ENCODE data around the gene C19orf73. TPM values are rescaled to one million over a fixed set of nuclear protein-coding genes. Genes with fewer than 3 reads are reported as not detected.

Gene C19orf73
- total and polyA plus RNA-seq, 4 donors: 1.9 to 4.3 (median 3.1) TPM; not detected in 1

DNA sequence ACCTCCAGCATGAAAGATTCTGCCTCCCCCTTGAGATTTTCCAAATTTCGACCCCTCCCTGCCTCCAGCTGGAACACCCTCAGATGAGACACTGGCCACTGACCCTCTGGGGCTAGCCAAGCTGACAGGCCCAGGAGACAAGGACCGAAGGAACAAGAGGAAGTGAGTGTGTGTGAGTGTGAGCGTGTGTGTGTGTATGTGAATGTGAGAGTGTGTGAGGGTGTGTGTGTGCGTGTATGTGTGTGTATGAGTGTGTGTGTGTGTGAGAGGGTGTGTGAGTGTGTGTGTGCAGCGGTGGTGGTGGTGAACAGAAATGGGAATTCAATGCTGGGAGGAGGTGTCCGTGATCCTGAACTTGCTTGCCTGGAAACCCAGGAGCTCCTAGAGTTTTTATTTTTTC, 22.4 kb upstream of the C19orf73 start:
- no peak overlapping the region for H3K9ac ChIP-seq (ENCODE audit: insufficient read depth in 1 of 2, low read length in 2 of 2)
- TF ChIP-seq, protein P1, sequence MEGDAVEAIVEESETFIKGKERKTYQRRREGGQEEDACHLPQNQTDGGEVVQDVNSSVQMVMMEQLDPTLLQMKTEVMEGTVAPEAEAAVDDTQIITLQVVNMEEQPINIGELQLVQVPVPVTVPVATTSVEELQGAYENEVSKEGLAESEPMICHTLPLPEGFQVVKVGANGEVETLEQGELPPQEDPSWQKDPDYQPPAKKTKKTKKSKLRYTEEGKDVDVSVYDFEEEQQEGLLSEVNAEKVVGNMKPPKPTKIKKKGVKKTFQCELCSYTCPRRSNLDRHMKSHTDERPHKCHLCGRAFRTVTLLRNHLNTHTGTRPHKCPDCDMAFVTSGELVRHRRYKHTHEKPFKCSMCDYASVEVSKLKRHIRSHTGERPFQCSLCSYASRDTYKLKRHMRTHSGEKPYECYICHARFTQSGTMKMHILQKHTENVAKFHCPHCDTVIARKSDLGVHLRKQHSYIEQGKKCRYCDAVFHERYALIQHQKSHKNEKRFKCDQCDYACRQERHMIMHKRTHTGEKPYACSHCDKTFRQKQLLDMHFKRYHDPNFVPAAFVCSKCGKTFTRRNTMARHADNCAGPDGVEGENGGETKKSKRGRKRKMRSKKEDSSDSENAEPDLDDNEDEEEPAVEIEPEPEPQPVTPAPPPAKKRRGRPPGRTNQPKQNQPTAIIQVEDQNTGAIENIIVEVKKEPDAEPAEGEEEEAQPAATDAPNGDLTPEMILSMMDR (IDR thresholded peaks at IDR 0.05; ENCODE audit: control extremely low read depth, extremely low read depth): no peak
- WGBS, 2 donors: 80 to 82% methylated on average over 6 of the region's 6 CpGs
- ATAC-seq (ENCODE audit: insufficient read depth, low FRiP score) (no peak), DNase-seq (no peak)
- H3K4me3 ChIP-seq: no peak overlapping the region
- no peak overlapping the region for H3K27ac ChIP-seq (ENCODE audit: low read depth in 1 of 2, low read length in 1 of 2)
- H3K36me3 ChIP-seq (ENCODE audit: control insufficient read depth in 4 of 4, insufficient read depth in 4 of 4, low read length in 4 of 4): no peaks in the 10 kb centered on the region
- no peaks in the 10 kb centered on the region for H3K9me3 ChIP-seq (ENCODE audit: control insufficient read depth in 4 of 4, insufficient read depth in 3 of 4, low read length in 3 of 4)
- H3K4me1 ChIP-seq (ENCODE audit: control insufficient read depth in 5 of 5, insufficient read depth in 5 of 5, low read length in 5 of 5): peaks cover 0 to 8% (median 7%) of the 10 kb centered on the region in 5 donors
- H3K27me3 ChIP-seq (ENCODE audit: control insufficient read depth in 3 of 3, insufficient read depth in 3 of 3, low read length in 2 of 3): no peaks in the 10 kb centered on the region

DNA sequence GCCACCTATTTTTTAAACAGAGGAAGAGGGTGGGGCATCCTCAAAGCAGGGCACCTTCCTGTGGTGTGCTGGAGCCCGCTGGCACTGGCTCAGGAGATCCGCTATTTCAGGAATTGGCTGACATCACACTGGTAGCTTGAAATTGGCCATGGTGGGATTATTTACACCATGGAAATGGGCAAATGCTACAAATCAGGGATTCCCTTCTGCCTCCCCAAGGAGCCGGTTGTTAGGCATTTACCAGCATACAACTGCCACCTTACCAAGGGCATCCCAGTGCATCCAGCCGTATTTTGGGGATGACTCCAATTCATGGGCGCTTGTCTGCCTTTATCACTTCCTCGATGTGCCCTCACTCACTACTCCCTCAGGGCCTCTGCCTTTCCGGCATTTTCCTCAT, 22.0 kb upstream of the C19orf73 start:
- Histone ChIP-seq H3K27me3 (ENCODE audit: control insufficient read depth in 3 of 3, insufficient read depth in 3 of 3, low read length in 2 of 3) (no peaks in the 10 kb centered on the region), H3K4me3 (no peak overlapping the region), H3K4me1 (ENCODE audit: control insufficient read depth in 5 of 5, insufficient read depth in 5 of 5, low read length in 5 of 5) (peaks cover 0 to 9% (median 4%) of the 10 kb centered on the region in 5 donors), H3K9me3 (ENCODE audit: control insufficient read depth in 4 of 4, insufficient read depth in 3 of 4, low read length in 3 of 4) (no peaks in the 10 kb centered on the region), H3K9ac (ENCODE audit: insufficient read depth in 1 of 2, low read length in 2 of 2) (no peak overlapping the region), H3K27ac (ENCODE audit: low read depth in 1 of 2, low read length in 1 of 2) (no peak overlapping the region), H3K36me3 (ENCODE audit: control insufficient read depth in 4 of 4, insufficient read depth in 4 of 4, low read length in 4 of 4) (no peaks in the 10 kb centered on the region)
- TF ChIP-seq, protein P1 (IDR thresholded peaks at IDR 0.05; ENCODE audit: control extremely low read depth, extremely low read depth): no peak
- ATAC-seq (ENCODE audit: insufficient read depth, low FRiP score) (no peak), DNase-seq (no peak)
- WGBS, 2 donors: 84 to 85% methylated on average over 7 of the region's 7 CpGs

DNA sequence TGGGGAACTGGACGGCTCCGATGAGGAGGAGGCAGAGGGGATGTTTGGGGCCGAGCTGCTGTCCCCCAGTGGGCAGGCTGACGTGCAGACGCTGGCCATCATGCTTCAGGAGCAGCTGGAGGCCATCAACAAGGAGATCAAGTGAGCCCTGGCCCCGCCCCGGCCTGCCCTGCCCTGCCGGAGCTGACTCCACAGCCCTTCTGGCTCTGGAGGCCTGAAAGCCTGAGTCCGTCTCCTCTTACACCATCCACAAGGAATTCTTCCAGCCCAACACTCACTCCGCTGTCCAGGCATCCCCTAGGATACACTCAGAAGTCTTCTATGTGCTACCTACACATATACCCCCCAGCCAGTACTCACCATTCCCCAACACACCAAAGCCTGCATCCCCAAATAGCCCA, 17.8 kb upstream of the C19orf73 start:
- Histone ChIP-seq H3K4me3 (no peak overlapping the region), H3K36me3 (ENCODE audit: control insufficient read depth in 4 of 4, insufficient read depth in 4 of 4, low read length in 4 of 4) (no peaks in the 10 kb centered on the region), H3K9ac (ENCODE audit: insufficient read depth in 1 of 2, low read length in 2 of 2) (no peak overlapping the region), H3K27me3 (ENCODE audit: control insufficient read depth in 3 of 3, insufficient read depth in 3 of 3, low read length in 2 of 3) (no peaks in the 10 kb centered on the region), H3K27ac (ENCODE audit: low read depth in 1 of 2, low read length in 1 of 2) (no peak overlapping the region), H3K9me3 (ENCODE audit: control insufficient read depth in 4 of 4, insufficient read depth in 3 of 4, low read length in 3 of 4) (no peaks in the 10 kb centered on the region), H3K4me1 (ENCODE audit: control insufficient read depth in 5 of 5, insufficient read depth in 5 of 5, low read length in 5 of 5) (peaks cover 0 to 17% (median 4%) of the 10 kb centered on the region in 5 donors)
- WGBS, 2 donors: 83 to 85% methylated on average over 10 of the region's 10 CpGs
- ATAC-seq (ENCODE audit: insufficient read depth, low FRiP score) (no peak), DNase-seq (peak; percentile 47 to 75 (median 68))
- TF ChIP-seq, protein P1 (IDR thresholded peaks at IDR 0.05; ENCODE audit: control extremely low read depth, extremely low read depth): no peak

DNA sequence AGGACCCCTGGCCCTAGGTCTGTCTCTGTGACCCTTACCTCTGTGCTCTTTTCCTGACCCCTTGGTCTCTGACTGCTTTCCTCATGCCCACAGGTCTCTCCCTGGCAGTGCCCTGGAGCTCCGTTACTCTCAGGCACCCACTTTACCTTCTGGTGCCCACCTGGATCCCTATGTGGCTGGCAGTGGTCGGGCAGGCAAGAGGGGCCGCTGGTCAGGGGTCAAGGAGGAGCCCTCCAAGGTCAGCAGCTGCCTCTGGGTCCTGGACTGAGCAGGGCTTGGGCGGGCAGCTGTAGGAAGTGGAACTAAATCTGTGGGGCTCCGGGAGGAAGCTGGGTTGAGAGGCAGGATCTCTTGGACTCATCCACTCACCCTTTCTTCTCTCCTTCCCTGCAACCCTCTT, 16.7 kb upstream of the C19orf73 start:
- ATAC-seq (ENCODE audit: insufficient read depth, low FRiP score) (no peak), DNase-seq (no peak)
- Histone ChIP-seq H3K4me1 (ENCODE audit: control insufficient read depth in 5 of 5, insufficient read depth in 5 of 5, low read length in 5 of 5) (peaks cover 0 to 17% (median 4%) of the 10 kb centered on the region in 5 donors), H3K4me3 (no peak overlapping the region), H3K9me3 (ENCODE audit: control insufficient read depth in 4 of 4, insufficient read depth in 3 of 4, low read length in 3 of 4) (no peaks in the 10 kb centered on the region), H3K36me3 (ENCODE audit: control insufficient read depth in 4 of 4, insufficient read depth in 4 of 4, low read length in 4 of 4) (no peaks in the 10 kb centered on the region), H3K9ac (ENCODE audit: insufficient read depth in 1 of 2, low read length in 2 of 2) (no peak overlapping the region), H3K27ac (ENCODE audit: low read depth in 1 of 2, low read length in 1 of 2) (no peak overlapping the region), H3K27me3 (ENCODE audit: control insufficient read depth in 3 of 3, insufficient read depth in 3 of 3, low read length in 2 of 3) (no peaks in the 10 kb centered on the region)
- TF ChIP-seq, protein P1 (IDR thresholded peaks at IDR 0.05; ENCODE audit: control extremely low read depth, extremely low read depth): no peak
- 89 to 91% methylated on average over 5 of the region's 5 CpGs for WGBS, 2 donors
